Dermis blood vessel endothelial cell (primary cell): ENCODE results near the gene CDKN1B. TPM values are rescaled to one million over a fixed set of nuclear protein-coding genes. Genes with fewer than 3 reads are reported as not detected.

Source experiments
- DNase-seq: peaks from one replicate; pipeline ENCODE4 v3.0.0; 2010
- total RNA-seq: library from RNA; depleted of rRNA; stranded (reverse); fragments of >200 nt; gene quantifications from 2 replicates; pipeline ENCODE4 v1.2.3, GENCODE V29; 2014

The CDKN1B gene
- total RNA-seq, 1 donor from 2014 or later, result 75.4 TPM

- no peak for DNase-seq
Measured at GRCh38 chr12:12770262-12770661, 53.1 kb downstream of the CDKN1B start.

Other genes with a start within 250 kb of the CDKN1B start
- gene DUSP16, start 154.5 kb upstream of the CDKN1B start, total RNA-seq, result 9.2 and 13.1 TPM in 2 replicates
- 37.9 and 42.4 TPM in 2 replicates for gene CREBL2, start 105.5 kb upstream of the CDKN1B start, total RNA-seq
- 0.17 and 0.84 TPM in 2 replicates for gene GPR19, start 21.2 kb upstream of the CDKN1B start, total RNA-seq
- 35.6 and 63.8 TPM in 2 replicates for gene APOLD1, start 68.3 kb downstream of the CDKN1B start, total RNA-seq
- gene DDX47, start 96.0 kb downstream of the CDKN1B start, total RNA-seq, result 83.0 and 87.7 TPM in 2 replicates
- gene GPRC5A, start 174.2 kb downstream of the CDKN1B start, total RNA-seq, result 3.2 and 10.7 TPM in 2 replicates
- gene GPRC5D, start 234.8 kb downstream of the CDKN1B start, total RNA-seq, result 0.17 TPM in 1 of 2 replicates, not detected in the other